Astrocyte (in vitro differentiated cells and primary cell): Measurements from ENCODE around the gene APLP1. TPM values are rescaled to one million over a fixed set of nuclear protein-coding genes. Genes with fewer than 3 reads are reported as not detected.
"Not testable (repeated sequence)": the region's sequence is repeated elsewhere in the genome, so short reads cannot be mapped to it uniquely, and the experiment has no call there.

Experiments used
- DNase-seq: peaks from one replicate; pipeline ENCODE4 v3.0.0-alpha.2; 2010; ENCODE audit warnings: low read depth
- FAIRE-seq: peaks from 2 replicates; lab custom pipeline; 2011; peaks lifted over from hg19 to GRCh38; lab: Jason Lieb, UNC
- H2AFZ ChIP-seq: 2 replicates; pipeline ENCODE4 v1.6.0; 2012; ENCODE audit warnings: low read depth, low read length, inconsistent platforms
- H3K27ac ChIP-seq: 2 replicates; pipeline ENCODE4 v1.5.1; 2011; ENCODE audit warnings: low read depth, low read length, inconsistent platforms
- H3K27me3 ChIP-seq: 2 replicates; pipeline ENCODE4 v1.6.0; 2011; ENCODE audit warnings: low read length, inconsistent platforms; ENCODE audit not compliant: insufficient read depth
- H3K36me3 ChIP-seq: 2 replicates; pipeline ENCODE4 v1.5.1; 2011; ENCODE audit warnings: low read length, inconsistent platforms; ENCODE audit not compliant: insufficient read depth
- H3K4me1 ChIP-seq: 2 replicates; pipeline ENCODE4 v1.5.1; 2011; ENCODE audit warnings: low read length, inconsistent platforms; ENCODE audit not compliant: insufficient read depth
- H3K4me2 ChIP-seq: 2 replicates; pipeline ENCODE4 v1.6.0; 2012; ENCODE audit warnings: low read length, inconsistent platforms
- H3K4me3 ChIP-seq: 2 replicates; pipeline ENCODE4 v1.5.1; 2011; ENCODE audit warnings: low read depth, mild to moderate bottlenecking, low read length, inconsistent platforms; ENCODE audit not compliant: insufficient read depth
- H3K79me2 ChIP-seq: 2 replicates; pipeline ENCODE4 v1.6.0; 2012; ENCODE audit warnings: mild to moderate bottlenecking, low read length, inconsistent platforms; ENCODE audit not compliant: insufficient read depth
- H3K9ac ChIP-seq: 2 replicates; pipeline ENCODE4 v1.6.0; 2012; ENCODE audit warnings: mild to moderate bottlenecking, low read length, inconsistent platforms
- H3K9me3 ChIP-seq: 2 replicates; pipeline ENCODE4 v1.5.1; 2012; ENCODE audit warnings: low read depth, mild to moderate bottlenecking, low read length, inconsistent platforms; ENCODE audit not compliant: insufficient read depth
- H4K20me1 ChIP-seq: 2 replicates; pipeline ENCODE4 v1.6.0; 2012; ENCODE audit warnings: low read length, inconsistent platforms; ENCODE audit not compliant: insufficient read depth
- H3K27ac Mint-ChIP-seq: one replicate; pipeline ENCODE4 v1.8.0; 2021; ENCODE audit warnings: mild to moderate bottlenecking, mixed read lengths; ENCODE audit not compliant: unreplicated experiment
- H3K27me3 Mint-ChIP-seq: one replicate; pipeline ENCODE4 v1.8.0; 2021; ENCODE audit warnings: low read depth, mixed read lengths; ENCODE audit not compliant: unreplicated experiment
- H3K36me3 Mint-ChIP-seq: one replicate; pipeline ENCODE4 v1.8.0; 2021; ENCODE audit warnings: low read depth, mixed read lengths; ENCODE audit not compliant: unreplicated experiment
- H3K4me1 Mint-ChIP-seq: one replicate; pipeline ENCODE4 v1.8.0; 2021; ENCODE audit warnings: low read depth, mixed read lengths; ENCODE audit not compliant: unreplicated experiment
- H3K4me3 Mint-ChIP-seq: one replicate; pipeline ENCODE4 v1.8.0; 2021; ENCODE audit warnings: mild to moderate bottlenecking, moderate library complexity, mixed read lengths; ENCODE audit not compliant: unreplicated experiment
- H3K9me3 Mint-ChIP-seq: one replicate; pipeline ENCODE4 v1.8.0; 2021; ENCODE audit warnings: mild to moderate bottlenecking, mixed read lengths; ENCODE audit not compliant: unreplicated experiment
- EZH2 ChIP-seq: IDR thresholded peaks from 2 replicates; pipeline ENCODE4 v1.6.1; 2012; ENCODE audit warnings: mild to moderate bottlenecking, low read length, inconsistent platforms; ENCODE audit not compliant: insufficient read depth
- total RNA-seq: library from RNA; stranded (reverse); gene quantifications from 2 replicates; pipeline ENCODE4 v1.2.1, GENCODE V29; 2021
- TF ChIP-seq, protein P1 (sequence below): IDR thresholded peaks from 2 replicates; pipeline ENCODE4 v1.5.1; 2011; ENCODE audit warnings: low read depth, mild to moderate bottlenecking, inconsistent platforms, low read length, moderate library complexity; ENCODE audit not compliant: insufficient read depth

Gene APLP1
- total RNA-seq, 1 donor from 2014 or later, result 69.4 TPM

DNA sequence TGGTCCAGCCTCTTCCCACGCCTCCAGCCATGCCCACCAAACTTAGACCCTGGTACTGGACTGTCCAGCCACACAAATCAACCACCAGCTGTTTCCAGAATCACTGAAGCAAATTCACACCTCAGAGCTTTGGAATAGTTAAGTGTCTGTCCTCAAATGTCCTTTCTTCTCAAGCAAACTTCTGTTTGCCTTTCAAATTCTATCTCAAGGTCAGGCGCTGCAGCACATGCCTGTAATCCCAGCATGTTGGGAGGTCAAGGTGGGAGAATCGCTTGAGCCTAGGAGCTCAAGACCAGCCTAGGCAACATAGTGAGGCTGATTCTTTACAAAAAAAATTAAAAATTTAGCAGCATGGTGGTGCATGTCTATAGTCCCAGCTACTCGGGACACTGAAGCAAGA is 36.3 kb upstream of the APLP1 start:
- Mint-ChIP-seq H3K27ac (no peak overlapping the region), H3K4me3 (no peak overlapping the region), H3K9me3 (peaks cover 6% of the 10 kb centered on the region), H3K36me3 (no peaks in the 10 kb centered on the region), H3K4me1 (no peaks in the 10 kb centered on the region), H3K27me3 (peaks cover 48% of the 10 kb centered on the region)
- H3K9me3 ChIP-seq, result no peaks in the 10 kb centered on the region
- no peaks in the 10 kb centered on the region for H3K4me1 ChIP-seq
- H2AFZ ChIP-seq, result no peak overlapping the region
- no peak for DNase-seq
- no peak overlapping the region for H3K4me3 ChIP-seq
- H3K4me2 ChIP-seq, result no peak overlapping the region
- no peaks in the 10 kb centered on the region for H4K20me1 ChIP-seq
- no peak for FAIRE-seq
- peaks cover 4% of the 10 kb centered on the region for H3K27me3 ChIP-seq
- TF ChIP-seq, protein P1, sequence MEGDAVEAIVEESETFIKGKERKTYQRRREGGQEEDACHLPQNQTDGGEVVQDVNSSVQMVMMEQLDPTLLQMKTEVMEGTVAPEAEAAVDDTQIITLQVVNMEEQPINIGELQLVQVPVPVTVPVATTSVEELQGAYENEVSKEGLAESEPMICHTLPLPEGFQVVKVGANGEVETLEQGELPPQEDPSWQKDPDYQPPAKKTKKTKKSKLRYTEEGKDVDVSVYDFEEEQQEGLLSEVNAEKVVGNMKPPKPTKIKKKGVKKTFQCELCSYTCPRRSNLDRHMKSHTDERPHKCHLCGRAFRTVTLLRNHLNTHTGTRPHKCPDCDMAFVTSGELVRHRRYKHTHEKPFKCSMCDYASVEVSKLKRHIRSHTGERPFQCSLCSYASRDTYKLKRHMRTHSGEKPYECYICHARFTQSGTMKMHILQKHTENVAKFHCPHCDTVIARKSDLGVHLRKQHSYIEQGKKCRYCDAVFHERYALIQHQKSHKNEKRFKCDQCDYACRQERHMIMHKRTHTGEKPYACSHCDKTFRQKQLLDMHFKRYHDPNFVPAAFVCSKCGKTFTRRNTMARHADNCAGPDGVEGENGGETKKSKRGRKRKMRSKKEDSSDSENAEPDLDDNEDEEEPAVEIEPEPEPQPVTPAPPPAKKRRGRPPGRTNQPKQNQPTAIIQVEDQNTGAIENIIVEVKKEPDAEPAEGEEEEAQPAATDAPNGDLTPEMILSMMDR, result no peak
- TF ChIP-seq EZH2, result no peak
- no peaks in the 10 kb centered on the region for H3K36me3 ChIP-seq
- H3K79me2 ChIP-seq, result no peaks in the 10 kb centered on the region
- H3K9ac ChIP-seq, result no peak overlapping the region
- no peak overlapping the region for H3K27ac ChIP-seq

DNA sequence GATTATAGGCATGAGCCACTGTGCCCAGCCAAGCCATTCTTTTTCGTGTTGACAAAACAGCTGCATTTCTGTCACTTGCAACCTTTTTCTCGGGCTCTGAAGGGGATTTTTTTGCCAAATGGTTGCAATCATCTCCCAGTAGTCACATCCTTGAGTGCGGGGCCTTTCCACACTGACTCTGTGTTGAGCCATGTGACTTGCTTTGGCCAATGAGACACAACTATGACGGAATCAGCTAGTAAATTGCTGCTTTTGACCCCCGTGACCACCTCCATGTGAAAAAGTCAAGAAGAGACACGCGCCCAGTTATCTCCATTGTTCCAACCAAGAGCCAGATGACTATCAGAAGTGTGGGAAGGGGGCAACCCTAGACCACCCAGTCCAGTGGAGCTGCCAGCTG is 34.4 kb upstream of the APLP1 start:
- no peaks in the 10 kb centered on the region for H3K79me2 ChIP-seq
- no peak for FAIRE-seq
- no peak overlapping the region for H3K4me2 ChIP-seq
- no peak overlapping the region for H3K27ac ChIP-seq
- no peak overlapping the region for H3K4me3 ChIP-seq
- TF ChIP-seq EZH2, result no peak
- TF ChIP-seq, protein P1, result no peak
- no peak overlapping the region for H3K4me3 Mint-ChIP-seq
- no peak for DNase-seq
- H3K4me1 Mint-ChIP-seq, result no peaks in the 10 kb centered on the region
- H3K27ac Mint-ChIP-seq, result no peak overlapping the region
- H3K27me3 Mint-ChIP-seq, result peaks cover 50% of the 10 kb centered on the region
- no peak overlapping the region for H2AFZ ChIP-seq
- peaks cover 2% of the 10 kb centered on the region for H3K9me3 ChIP-seq
- no peak overlapping the region for H3K9ac ChIP-seq
- H3K36me3 ChIP-seq, result no peaks in the 10 kb centered on the region
- no peaks in the 10 kb centered on the region for H4K20me1 ChIP-seq
- no peaks in the 10 kb centered on the region for H3K36me3 Mint-ChIP-seq
- no peaks in the 10 kb centered on the region for H3K4me1 ChIP-seq
- peaks cover 4% of the 10 kb centered on the region for H3K27me3 ChIP-seq
- H3K9me3 Mint-ChIP-seq, result peaks cover 6% of the 10 kb centered on the region

DNA sequence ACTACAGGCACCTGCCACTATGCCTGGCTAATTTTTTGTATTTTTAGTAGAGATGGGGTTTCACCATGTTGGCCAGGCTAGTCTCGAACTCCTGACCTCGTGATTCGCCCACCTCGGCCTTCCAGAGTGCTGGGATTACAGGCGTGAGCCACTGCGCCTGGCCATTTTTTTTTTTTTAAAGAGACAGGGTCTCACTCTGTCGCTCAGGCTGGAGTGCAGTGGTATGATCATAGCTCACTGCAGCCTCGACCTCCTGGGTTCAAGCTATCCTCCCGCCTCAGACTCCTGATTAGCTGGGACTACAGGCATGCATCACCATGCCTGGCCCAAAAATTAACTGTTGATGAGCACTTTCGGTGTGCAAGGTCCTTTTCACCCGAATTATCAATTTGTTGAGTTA is 32.3 kb upstream of the APLP1 start:
- FAIRE-seq, H4K20me1 ChIP-seq, H3K4me1 ChIP-seq, H2AFZ ChIP-seq, H3K27ac ChIP-seq, H3K79me2 ChIP-seq, H3K4me3 Mint-ChIP-seq, H3K36me3 Mint-ChIP-seq, H3K4me2 ChIP-seq, H3K4me3 ChIP-seq, H3K27ac Mint-ChIP-seq, H3K9me3 Mint-ChIP-seq, H3K4me1 Mint-ChIP-seq, H3K27me3 ChIP-seq, DNase-seq, H3K9me3 ChIP-seq, H3K9ac ChIP-seq, H3K36me3 ChIP-seq: not testable (repeated sequence)
- H3K27me3 Mint-ChIP-seq, result peaks cover 43% of the 10 kb centered on the region
